Osteoblast (primary cell): ENCODE data around the gene MYO5B. TPM values are rescaled to one million over a fixed set of nuclear protein-coding genes. Genes with fewer than 3 reads are reported as not detected.

ENCODE experiments used
- DNase-seq: peaks from one replicate; pipeline ENCODE4 v3.0.0; 2011; ENCODE audit warnings: low spot score, mixed read lengths; ENCODE audit not compliant: insufficient read length; ENCODE audit errors: missing footprints
- H2AFZ ChIP-seq: 2 replicates; pipeline ENCODE4 v1.6.0; 2011; ENCODE audit warnings: mild to moderate bottlenecking, low read length
- H3K27ac ChIP-seq: 2 replicates; pipeline ENCODE4 v1.5.1; 2011; ENCODE audit warnings: mild to moderate bottlenecking, low read depth, low read length, moderate library complexity
- H3K27me3 ChIP-seq: 2 replicates; pipeline ENCODE4 v1.6.0; 2012; ENCODE audit warnings: mild to moderate bottlenecking, control low read depth, inconsistent platforms, low read length, moderate library complexity; ENCODE audit not compliant: insufficient read depth
- H3K36me3 ChIP-seq: 2 replicates; pipeline ENCODE4 v1.5.1; 2011; ENCODE audit warnings: mild to moderate bottlenecking, low read length, control low read depth, moderate library complexity; ENCODE audit not compliant: insufficient read depth
- H3K4me1 ChIP-seq: 2 replicates; pipeline ENCODE4 v1.5.1; 2011; ENCODE audit warnings: mild to moderate bottlenecking, low read length, control low read depth, moderate library complexity; ENCODE audit not compliant: insufficient read depth
- H3K4me2 ChIP-seq: 2 replicates; pipeline ENCODE4 v1.6.0; 2011; ENCODE audit warnings: mild to moderate bottlenecking, low read length; ENCODE audit not compliant: insufficient read depth
- H3K4me3 ChIP-seq: fragments of 200-600 bp; sonication (generic); 3 replicates; pipeline ENCODE4 v1.5.1; 2012; ENCODE audit warnings: mild to moderate bottlenecking, low read length, inconsistent platforms; ENCODE audit not compliant: insufficient read depth
- H3K79me2 ChIP-seq: 2 replicates; pipeline ENCODE4 v1.6.0; 2012; ENCODE audit warnings: mild to moderate bottlenecking, low read length, control low read depth, inconsistent platforms; ENCODE audit not compliant: insufficient read depth
- H3K9me3 ChIP-seq: 2 replicates; pipeline ENCODE4 v1.5.1; 2011; ENCODE audit warnings: low read depth, low read length, control low read depth
- H4K20me1 ChIP-seq: 2 replicates; pipeline ENCODE4 v1.6.0; 2012; ENCODE audit warnings: mild to moderate bottlenecking, low read length, control low read depth; ENCODE audit not compliant: insufficient read depth
- total RNA-seq: library from RNA; depleted of rRNA; stranded (reverse); fragments of >200 nt; gene quantifications from 2 replicates; pipeline ENCODE4 v1.2.3, GENCODE V29; 2012
- TF ChIP-seq, protein P1 (sequence below): IDR thresholded peaks from 2 replicates; pipeline ENCODE4 v1.5.1; 2011; ENCODE audit warnings: mild to moderate bottlenecking, low read depth, low read length, moderate library complexity; ENCODE audit errors: extremely low read depth

Gene MYO5B
- total RNA-seq, 1 donor, result 0.36 TPM

DNA sequence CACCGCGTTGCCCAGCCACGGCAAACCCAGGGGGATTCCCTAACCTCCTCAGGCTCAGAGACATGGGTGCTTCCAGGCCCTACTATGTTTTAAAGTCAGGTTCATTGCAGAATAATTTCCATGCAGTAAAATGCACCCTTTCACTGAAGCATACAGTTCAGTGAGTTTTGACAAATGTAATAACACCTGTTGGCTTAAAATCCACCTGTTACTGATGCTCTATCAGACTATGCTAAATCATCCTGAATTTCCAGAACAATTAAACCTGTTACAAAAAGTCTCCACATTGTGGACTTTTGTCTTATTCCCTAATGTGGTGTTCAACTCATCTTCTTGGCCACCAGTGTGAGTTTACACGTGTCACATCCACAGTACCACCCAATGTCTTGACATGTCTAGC, 234.6 kb downstream of the MYO5B start:
- Histone ChIP-seq H4K20me1 (no peaks in the 10 kb centered on the region), H2AFZ (no peak overlapping the region), H3K27me3 (no peaks in the 10 kb centered on the region), H3K79me2 (no peaks in the 10 kb centered on the region), H3K9me3 (no peaks in the 10 kb centered on the region), H3K4me1 (no peaks in the 10 kb centered on the region), H3K4me3 (no peak overlapping the region), H3K4me2 (no peak overlapping the region), H3K36me3 (no peaks in the 10 kb centered on the region), H3K27ac (no peak overlapping the region)
- TF ChIP-seq, protein P1, sequence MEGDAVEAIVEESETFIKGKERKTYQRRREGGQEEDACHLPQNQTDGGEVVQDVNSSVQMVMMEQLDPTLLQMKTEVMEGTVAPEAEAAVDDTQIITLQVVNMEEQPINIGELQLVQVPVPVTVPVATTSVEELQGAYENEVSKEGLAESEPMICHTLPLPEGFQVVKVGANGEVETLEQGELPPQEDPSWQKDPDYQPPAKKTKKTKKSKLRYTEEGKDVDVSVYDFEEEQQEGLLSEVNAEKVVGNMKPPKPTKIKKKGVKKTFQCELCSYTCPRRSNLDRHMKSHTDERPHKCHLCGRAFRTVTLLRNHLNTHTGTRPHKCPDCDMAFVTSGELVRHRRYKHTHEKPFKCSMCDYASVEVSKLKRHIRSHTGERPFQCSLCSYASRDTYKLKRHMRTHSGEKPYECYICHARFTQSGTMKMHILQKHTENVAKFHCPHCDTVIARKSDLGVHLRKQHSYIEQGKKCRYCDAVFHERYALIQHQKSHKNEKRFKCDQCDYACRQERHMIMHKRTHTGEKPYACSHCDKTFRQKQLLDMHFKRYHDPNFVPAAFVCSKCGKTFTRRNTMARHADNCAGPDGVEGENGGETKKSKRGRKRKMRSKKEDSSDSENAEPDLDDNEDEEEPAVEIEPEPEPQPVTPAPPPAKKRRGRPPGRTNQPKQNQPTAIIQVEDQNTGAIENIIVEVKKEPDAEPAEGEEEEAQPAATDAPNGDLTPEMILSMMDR, result no peak
- DNase-seq, result no peak

DNA sequence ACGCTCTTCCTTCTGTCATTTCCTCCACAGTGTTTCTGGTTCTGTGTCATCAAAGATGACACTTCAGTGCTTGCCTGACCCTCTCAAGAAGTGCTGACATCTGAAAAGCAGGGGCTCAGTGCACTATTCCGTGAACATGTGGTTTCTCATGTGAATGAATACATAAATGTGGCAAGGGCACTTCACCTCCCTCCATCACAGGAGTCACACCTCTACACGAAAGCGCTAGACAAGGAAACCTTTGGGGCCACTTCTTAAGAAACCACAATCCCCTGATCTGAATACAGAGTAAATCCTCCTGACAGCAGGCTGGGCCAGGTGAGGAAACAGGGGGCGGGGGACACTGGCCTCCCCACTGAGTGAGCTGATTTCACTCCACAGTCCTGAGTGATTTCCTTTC, 235.8 kb downstream of the MYO5B start:
- H3K36me3 ChIP-seq, result no peaks in the 10 kb centered on the region
- H3K27ac ChIP-seq, result no peak overlapping the region
- no peaks in the 10 kb centered on the region for H3K4me1 ChIP-seq
- no peaks in the 10 kb centered on the region for H4K20me1 ChIP-seq
- H3K9me3 ChIP-seq, result no peaks in the 10 kb centered on the region
- no peak for DNase-seq
- no peak overlapping the region for H3K4me3 ChIP-seq
- no peaks in the 10 kb centered on the region for H3K79me2 ChIP-seq
- TF ChIP-seq, protein P1, result no peak
- no peak overlapping the region for H3K4me2 ChIP-seq
- H2AFZ ChIP-seq, result no peak overlapping the region
- no peaks in the 10 kb centered on the region for H3K27me3 ChIP-seq

DNA sequence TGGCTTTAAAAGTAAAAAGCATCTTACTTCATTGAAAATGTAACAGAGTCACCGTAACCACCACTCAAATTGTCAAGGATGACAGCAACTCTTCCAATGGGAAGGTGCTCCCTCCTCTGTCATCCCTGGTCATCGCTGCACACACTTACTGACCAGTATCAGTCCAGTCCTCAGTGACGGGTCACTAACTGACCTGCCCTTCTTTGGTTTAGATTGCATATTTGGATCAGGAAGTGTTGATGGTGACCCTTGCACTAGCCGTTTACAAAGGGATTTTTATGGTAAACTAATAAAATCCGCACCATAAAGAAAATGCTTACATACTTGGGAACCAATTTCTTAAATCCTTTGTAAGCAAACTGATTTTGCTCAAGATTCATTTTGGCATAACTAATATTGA, 239.7 kb downstream of the MYO5B start:
- Histone ChIP-seq H2AFZ (no peak overlapping the region), H3K4me1 (no peaks in the 10 kb centered on the region), H3K27ac (no peak overlapping the region), H3K4me2 (no peak overlapping the region), H3K79me2 (no peaks in the 10 kb centered on the region), H3K36me3 (no peaks in the 10 kb centered on the region), H4K20me1 (no peaks in the 10 kb centered on the region), H3K9me3 (no peaks in the 10 kb centered on the region), H3K27me3 (no peaks in the 10 kb centered on the region), H3K4me3 (no peak overlapping the region)
- DNase-seq, result no peak
- TF ChIP-seq, protein P1, result no peak

DNA sequence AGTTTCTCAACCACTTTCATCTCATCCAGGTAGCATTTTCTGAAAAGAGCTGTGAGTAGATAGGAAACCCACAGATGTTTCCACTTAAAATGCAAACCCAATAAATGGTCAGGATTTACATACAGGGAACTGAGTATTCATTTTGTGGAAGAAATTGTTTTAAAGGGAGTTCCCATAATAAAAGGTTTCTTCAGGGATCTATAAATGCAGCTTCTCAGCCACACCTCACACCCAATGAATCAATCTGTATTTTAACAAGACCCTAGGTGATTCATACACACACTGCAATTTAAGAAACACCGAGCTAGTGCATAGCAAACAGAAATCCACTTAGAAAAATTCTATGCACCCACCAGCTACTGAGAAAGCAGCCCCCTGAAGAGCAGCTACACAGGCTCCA, 241.6 kb downstream of the MYO5B start:
- no peak overlapping the region for H3K4me2 ChIP-seq
- H3K36me3 ChIP-seq, result no peaks in the 10 kb centered on the region
- DNase-seq, result no peak
- H3K27me3 ChIP-seq, result no peaks in the 10 kb centered on the region
- no peaks in the 10 kb centered on the region for H3K79me2 ChIP-seq
- no peak overlapping the region for H3K27ac ChIP-seq
- H3K4me1 ChIP-seq, result no peaks in the 10 kb centered on the region
- TF ChIP-seq, protein P1, result no peak
- no peaks in the 10 kb centered on the region for H4K20me1 ChIP-seq
- H2AFZ ChIP-seq, result no peak overlapping the region
- H3K9me3 ChIP-seq, result no peaks in the 10 kb centered on the region
- no peak overlapping the region for H3K4me3 ChIP-seq
